Posterior vena cava (tissue), 2 donors: ENCODE data around the gene BMP7. TPM values are rescaled to one million over a fixed set of nuclear protein-coding genes. Genes with fewer than 3 reads are reported as not detected.

ENCODE experiments used
- DNase-seq: peaks from one replicate; pipeline ENCODE4 v3.0.0-alpha.2; 2020; ENCODE audit warnings: low spot score
- intact Hi-C, 2 donors: fragments of 100-400 bp; cut with DNase I; formaldehyde crosslinking; loops; one replicate each; pipeline versions ENCODE4 v1.14.1 to v1.14.2; 2022 to 2023
- total RNA-seq, 2 donors: library from RNA; stranded (reverse); fragmentation: NEBNext Ultra II Directional; extraction: Animal tissue kit (Norgen Biotek cat#: 25700); gene quantifications; one replicate each; pipeline ENCODE4 v1.2.1, GENCODE V29; 2021
- donor health status: DM: yes; HTN: yes; CAD: no.
- donor health status: DM: yes; HTN: yes; CAD: no.

The BMP7 gene
- total RNA-seq, 2 donors from 2014 or later = 0.65 TPM; not detected in 1

DNA sequence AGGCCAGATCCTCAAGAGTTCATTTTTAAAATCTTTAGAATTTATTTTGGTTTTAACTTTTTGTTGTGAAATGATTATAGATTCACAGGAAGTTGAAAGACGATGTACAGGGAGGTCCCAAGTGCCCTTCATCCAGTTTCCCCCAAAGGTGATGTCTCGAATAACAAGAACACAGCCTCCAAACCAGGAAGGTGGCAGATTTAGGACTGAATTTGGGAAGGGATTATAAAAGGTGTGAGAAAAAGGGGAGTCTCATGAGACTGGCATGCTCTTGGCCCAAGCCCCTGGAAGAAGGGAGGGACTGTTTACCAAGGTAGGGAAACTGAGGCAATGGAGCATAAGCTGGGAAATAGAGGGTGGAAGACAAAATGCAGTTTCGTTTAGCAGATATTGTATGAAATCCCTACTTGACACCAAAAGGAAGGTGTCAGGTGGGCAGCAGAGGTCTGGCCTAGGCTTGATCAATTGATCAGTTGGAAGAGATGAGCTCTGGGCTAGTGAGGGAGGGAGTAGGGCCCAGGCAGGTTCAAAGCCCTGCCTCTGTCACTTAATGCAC is 81.2 kb downstream of the BMP7 start:
- DNase-seq = no peak
- intact Hi-C loops = no loop called here

DNA sequence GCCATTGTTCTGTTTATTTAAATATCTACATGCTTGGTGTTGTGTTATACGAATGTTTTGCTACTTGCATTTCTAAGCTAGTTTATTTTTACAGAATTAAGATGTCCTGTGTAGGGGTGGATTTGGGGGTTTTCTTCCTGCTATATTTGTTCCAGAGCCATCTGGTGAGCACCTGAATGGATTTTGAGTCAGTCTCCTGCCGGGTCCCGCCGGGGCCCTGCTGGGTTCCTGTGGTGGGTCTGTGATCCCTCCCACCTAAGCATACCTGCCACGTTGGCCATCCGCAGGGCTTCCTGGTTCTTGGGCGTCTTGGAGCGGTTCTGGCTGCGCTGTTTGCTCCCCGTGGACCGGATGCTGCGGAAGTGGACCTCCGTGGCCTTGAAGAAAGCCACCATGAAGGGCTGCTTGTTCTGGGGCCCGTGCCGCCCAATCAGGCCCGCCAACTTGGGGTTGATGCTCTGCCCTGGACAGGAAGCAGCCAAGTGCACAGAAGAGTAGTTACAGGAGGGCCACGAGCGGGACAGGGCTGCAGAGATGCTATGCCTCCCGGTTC is 82.9 kb downstream of the BMP7 start:
- intact Hi-C loops = no loop called here
- no peak for DNase-seq

DNA sequence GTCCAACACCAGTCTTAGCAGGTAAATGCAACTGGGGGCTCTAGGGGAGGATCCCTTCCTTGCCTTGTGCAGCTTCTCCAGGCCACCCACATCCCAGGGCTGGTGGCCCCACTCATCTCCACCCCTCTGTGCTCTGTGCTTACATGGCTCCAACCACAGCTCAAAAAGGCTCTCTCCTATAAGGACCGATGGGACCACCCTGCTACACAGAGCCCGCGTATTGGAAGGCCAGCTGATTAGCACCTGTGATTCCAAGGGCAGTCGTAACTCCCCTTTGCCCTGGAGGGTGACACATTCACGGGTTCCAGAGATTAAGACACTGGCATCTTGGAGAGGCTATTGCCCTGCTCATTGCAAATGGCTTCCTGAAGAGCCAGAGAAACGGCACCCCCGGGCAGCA is 84.8 kb downstream of the BMP7 start:
- intact Hi-C loops = no loop called here
- DNase-seq = no peak

DNA sequence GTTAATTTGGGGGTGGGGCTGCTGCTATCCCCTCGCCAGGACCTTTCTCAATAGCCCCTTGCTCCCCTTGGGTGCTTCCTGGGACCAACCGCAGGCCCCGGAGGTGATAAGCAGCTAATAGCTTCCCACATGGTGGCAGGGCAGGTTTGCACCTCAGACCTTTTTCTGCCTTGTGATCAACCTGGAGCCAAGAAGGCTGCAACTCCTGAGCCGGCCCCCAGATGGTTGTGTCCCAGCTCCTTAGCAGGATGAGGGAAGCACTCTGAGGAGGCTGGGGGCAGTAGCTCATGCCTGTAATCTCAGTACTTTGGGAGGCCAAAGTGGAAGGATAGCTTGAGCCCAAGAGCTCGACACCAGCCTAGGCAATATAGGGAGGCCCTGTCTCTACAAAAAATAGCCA is 85.5 kb downstream of the BMP7 start:
- DNase-seq = no peak
- intact Hi-C loops = no loop called here

DNA sequence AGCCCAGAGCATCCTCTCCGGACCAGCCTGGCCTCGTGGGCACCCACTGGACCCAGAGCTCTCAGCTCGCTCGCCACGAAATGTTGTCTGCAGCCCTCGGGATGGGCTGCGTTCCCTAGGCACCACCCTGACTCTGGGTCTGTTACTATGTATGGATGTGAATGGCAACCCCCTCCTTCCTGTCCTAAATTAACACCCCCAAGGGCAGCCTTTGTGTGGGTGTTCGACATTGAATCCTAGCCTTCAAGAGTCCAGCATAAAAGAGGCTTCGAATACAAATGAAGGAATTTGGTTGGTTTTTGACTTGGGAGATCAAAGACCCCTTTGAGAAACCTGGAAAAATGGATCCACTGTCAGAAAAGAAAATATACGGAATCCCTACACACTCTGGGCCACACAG is 86.1 kb downstream of the BMP7 start:
- intact Hi-C loops = no loop called here
- no peak for DNase-seq

DNA sequence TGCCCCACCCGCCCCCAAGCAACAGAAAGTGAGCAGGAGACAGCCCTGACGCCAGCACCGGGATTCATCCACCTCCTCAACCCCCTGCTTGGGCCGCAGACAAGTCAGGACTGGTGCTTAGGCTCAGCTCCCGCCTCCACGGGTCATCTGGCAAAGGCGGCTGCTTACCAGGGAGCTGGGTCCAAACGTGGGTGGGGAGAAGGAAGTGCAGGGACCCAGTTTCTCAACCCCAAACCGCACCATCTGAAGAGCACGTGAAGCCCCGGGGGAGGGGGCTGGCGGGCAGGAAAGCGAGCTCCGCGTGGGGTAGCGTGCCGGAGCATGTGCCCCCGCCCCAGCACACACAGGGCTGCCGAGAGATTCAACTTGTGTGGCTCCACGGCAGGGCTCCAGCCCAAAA is 87.2 kb downstream of the BMP7 start:
- DNase-seq = no peak
- intact Hi-C loops = no loop called here

DNA sequence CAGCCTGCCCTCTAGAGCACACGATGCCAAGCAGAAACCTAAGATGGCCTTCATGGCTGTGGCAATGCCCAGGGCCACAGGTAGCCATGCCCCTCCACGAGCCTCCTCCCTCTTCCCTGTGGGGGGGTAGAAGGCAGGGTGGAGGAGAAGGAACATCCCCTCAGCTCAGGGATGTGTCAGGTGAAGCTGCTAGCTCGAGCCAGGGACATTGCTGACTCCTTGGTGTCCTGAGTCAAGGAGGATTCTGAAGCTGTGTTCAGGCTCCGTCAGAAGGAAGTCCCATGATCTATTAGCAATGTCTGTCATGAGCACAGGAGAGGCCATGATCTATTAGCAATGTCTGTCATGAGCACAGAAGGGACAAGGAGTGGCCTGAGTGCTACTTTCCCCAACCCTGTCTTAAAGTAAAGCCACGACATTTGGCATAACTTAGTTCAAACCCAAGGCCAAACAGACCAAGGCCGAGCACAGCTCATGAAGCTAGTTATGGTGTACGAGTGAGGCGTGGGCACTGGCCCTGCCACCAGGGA is 87.8 kb downstream of the BMP7 start:
- no peak for DNase-seq
- intact Hi-C loops = no loop called here

DNA sequence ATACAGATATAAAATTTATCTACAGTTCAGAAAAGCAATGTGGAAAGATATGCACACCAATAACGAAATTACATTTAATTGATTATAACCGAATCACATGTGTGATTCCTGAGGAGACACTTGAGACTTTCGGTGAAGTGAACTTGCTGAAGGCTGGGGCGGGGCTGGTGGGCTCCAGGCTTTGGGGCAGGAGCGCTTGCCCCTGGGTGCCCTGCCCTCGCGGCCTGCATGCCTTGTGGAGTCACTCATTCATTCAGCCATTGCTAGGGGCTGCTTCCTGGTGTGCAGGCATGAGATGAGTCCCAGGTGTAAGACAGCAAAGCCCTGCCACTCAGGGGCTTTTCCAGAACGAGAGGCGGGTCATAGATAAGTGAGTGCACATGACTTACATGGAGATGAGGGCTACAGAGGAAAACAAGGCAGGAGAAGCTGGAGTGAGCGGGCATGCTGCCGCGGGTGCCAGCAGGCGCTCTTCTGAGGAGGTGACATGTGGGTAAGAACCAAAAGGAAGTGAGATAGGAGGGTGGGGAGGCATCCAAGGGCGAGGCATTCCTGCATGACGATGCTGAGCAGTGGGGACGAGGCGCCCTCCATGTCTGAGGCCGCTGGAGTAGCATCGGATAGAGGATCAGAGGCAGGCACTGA is 88.7 kb downstream of the BMP7 start:
- intact Hi-C loops = no loop called here
- no peak for DNase-seq

DNA sequence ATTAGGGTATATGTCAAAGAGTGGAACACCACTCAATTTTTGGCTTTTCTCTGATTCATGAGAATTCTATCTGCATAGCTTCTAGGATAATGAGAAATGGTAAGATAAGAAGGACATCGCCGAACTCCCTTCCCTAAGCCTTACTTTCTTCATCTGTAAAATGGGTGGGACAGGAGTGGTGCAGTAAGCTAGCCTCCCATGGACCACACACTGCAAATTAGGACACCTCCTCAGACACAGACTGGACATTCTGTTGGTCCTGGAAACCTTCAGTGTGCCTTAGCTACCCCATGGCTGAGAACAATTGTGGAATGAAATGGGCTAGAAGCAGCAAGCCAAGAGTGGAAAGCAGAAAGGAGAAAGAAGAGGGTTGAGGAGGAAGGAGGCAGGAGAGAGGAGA is 89.6 kb downstream of the BMP7 start:
- DNase-seq = no peak
- intact Hi-C loops = no loop called here

DNA sequence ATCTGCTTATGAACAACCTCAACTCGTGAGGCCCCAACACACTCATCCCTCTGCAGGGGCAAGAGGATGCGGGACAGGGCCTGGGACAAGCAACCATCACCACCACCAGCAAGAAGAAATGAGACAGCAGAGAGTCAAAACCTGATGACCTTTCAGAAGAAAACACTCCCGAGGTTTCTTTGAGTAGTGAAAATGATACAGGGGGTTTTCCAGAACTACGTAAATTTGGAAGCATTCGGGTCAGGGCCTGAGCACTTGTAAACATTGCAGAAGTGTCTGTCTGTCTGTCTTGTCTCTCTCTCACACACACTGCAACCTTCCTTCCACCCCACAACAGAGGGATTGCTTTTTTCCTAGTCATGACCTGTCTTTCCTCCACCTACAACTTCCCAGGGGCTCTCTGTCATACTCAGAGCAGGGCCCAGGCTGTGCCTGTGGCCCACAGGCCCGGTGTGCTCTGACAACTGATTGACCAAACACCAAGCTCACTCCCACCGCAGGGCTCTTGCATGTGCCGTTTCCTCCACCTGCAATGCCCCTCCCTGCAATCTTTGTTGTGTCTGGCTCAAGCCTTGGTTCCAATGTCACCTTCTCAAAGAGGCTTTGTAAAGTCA is 90.9 kb downstream of the BMP7 start:
- intact Hi-C loops = no loop called here
- DNase-seq = no peak

DNA sequence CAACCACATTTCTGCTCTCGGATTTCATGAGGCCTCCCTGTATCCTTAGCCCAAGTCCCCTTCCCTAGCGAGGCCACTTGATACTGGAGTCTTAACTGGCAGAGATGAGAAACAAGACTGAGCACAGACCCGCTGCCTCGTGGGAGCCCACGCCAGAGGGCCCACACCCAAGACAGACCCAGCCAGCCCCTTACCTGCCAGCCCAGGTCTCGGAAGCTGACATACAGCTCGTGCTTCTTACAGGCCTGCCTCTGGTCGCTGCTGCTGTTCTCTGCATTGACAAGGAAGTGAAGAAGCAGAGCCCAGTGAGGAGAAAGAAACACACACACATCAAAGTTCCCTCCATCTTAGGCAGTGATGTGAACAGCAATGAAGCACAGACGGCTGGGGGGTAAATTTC is 91.7 kb downstream of the BMP7 start:
- DNase-seq = no peak
- intact Hi-C loops = loop anchor here in 1 of 2 donors (1.0 kb wide), 1 partner anchor 27 kb away; no protein-coding TSS in a partner anchor

DNA sequence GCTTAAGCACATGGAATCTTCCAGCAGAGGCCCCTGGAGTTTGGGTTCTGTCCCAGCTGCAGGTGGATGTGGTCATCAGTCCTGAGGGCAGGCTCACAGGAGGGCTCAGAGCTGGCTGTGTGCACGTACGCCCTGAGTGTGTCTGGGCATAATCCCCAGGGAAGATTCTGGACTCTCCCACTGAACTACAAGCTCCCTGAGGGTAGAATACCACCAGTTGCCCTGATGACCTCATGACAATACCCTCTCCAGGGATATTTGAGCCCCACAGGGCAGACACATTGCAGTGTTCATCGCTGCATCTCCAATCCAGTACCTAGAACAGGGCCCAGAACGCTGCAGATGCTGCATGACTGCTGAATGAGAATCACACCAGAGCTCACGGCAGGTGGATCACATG is 92.5 kb downstream of the BMP7 start:
- no peak for DNase-seq
- intact Hi-C loops = loop anchor here in 1 of 2 donors (1.0 kb wide), 1 partner anchor 27 kb away; no protein-coding TSS in a partner anchor

DNA sequence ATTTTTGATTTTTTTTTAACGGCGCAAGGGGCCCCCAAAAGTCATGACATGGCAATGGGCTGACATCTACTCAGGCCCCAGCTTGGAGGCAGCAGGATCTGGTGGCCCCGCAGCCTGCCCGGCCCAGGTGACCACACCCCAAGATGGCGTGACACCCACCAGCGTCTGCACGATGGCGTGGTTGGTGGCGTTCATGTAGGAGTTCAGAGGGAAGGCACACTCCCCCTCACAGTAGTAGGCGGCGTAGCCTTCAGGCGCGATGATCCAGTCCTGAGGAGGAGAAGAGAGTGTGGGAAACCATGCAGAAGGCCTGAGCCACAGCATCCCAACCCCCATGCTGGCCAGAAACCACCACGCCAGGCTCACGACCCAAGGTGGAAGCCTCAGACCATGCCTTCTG is 93.4 kb downstream of the BMP7 start:
- DNase-seq = no peak
- intact Hi-C loops = no loop called here

DNA sequence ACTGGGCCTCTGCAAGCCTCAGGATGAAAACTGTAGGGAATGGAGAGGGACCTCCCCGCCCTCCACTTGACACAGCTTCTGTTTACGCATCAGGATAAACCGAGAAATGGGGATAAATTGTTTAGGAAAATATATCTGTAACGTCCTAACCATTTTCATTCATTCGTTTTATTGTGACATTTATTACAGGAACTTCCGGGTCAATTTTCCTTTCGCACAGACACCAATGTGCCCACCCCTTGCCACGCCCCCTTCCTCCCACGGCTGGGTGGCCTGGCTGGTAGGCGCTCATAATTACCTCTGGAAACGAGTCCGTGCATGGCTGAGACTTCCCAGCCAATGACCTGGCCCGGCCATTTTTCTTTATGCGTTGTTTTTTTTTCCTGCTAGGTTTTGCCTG is 96.1 kb downstream of the BMP7 start:
- peak; percentile 22 for DNase-seq
- intact Hi-C loops = no loop called here

DNA sequence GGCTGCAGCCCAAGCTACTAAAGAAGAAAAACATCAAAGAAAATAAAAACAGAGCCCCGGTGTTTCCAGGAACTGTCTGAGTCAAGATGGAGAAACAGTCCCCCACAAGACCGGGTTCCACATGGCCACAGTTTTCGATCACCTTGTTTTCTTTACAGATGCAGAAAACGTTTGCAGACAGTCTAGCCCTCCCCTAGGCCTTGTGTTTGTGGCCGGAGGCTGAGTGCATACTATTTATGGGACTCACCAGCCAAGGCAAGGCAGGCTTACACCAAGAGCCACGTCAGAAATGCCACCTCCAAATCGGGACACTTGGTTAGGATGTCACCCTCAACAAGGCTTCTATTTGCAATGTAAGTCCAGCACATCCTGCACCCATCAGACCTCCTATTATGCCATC is 97.3 kb downstream of the BMP7 start:
- intact Hi-C loops = no loop called here
- peak; percentile 57 for DNase-seq

DNA sequence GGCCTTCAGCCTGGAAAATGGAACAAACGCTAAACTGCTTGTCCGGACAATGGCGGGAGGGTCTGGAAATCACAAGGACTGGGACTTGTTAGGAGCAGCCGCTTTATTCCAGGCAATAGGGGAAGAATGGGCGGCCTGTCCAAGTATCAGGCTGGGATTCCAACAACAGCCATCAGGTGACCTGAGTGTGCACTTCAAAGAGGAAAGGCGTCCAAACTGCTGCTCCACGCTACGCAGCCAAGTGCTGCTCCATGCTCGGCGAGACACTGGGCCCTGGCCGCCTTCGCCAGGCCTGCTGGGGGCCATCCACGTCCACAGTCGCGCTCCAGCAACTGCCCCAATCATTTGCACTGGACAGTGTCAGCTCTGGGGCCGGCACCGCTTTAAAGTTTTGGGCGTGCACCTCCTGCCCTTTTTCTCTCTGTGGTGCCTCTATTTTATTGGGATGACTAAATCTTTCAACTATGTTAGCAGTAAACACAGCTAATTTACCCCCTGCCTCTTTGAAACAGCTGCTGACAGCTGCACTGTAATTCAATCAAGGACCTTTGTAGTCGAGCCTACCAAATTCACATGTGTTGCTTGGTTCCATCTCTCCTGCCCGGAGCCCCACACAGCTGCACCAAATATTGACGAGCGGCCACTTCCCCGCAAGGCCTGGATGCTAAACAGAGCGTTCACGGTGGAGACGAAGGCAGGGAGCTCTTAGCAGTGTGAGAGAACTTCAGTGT is 98.3 kb downstream of the BMP7 start:
- intact Hi-C loops = no loop called here

DNA sequence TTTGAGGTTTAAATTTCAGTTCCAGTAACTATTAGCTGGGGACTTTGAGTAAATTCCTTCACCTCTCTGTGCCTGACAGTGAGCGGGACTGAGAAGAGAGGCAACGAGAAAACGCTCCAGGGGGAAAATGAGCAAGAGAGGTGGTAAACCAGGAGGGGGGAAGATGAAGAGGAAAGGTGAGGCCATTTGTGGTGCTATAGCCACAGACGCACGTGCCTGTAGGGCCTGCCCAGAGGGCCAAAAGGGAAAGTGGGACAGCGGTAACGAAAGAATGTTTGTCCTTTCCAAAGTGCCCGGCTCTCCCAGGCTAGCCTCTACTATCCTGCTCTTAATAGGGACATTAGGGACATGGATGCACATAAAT is 99.2 kb downstream of the BMP7 start:
- peak; percentile 25 for DNase-seq
- intact Hi-C loops = no loop called here

More for the DNA sequence above, 98.3 kb downstream of the BMP7 start:
- peak; percentile 76 for DNase-seq

DNA sequence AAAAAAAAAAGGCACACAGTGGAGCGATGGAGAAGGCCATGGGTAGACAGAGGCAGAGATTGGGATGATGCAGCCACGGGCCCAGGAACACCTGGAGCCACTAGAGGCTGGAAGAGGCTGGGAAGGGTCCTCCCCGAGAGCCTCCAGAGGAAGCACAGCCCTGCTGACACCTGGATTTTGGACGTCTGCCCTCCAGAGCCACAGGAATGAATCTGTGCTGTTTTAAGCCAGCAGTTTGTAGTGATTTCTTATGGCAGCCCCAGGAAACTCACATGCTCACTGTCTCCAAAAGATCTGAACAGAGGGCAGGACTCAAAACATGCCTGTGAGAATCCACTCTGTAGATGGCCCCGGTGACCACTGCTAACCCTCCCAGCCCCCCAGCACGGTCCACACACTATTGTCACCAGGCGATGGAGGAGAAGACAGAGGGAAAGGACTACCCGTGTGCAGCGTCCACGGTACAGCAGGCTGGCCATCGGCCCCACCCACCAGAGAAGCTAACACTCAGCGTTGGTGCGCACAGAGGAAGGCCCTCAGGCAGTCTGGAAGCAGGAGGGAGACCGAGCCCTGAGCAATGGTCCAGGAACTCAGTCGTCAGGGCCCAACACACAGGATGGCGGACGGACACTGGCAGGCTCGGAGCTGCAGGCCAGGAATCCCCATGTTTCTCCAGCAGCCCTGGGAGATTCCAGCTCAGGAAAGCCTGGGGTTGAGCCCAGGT is 99.7 kb downstream of the BMP7 start:
- DNase-seq = peak; percentile 72
- intact Hi-C loops = no loop called here

DNA sequence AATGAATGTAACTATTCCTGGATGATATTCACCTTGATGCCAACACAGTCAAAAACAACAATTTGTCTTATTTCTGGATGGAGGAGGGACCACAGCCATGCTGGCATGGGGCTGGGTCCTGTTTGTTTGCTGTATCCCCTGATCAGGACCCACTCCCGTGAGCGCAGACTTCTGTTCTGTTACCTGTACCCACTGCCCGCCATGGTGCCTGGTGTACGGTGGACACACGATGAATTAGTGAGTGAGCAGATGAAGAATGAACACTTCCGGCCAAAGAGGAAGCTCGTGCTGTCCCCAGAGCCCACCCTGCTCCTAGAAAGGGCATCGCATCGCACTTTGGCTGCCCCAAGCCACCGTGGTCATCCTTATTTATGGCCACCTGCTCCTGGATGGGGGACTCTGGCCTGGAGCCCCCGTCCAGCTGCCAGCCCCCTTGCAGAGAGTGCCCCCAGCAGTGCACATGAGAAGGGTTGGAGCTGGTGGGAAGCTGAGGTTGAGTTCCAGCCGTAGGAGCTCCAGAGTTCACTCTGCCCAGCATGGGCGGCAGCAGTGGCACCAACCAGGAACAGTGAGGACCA is 100.9 kb downstream of the BMP7 start:
- DNase-seq = peak; percentile 58
- intact Hi-C loops = no loop called here
